CD4-positive, alpha-beta T cell treated with Interleukin-21 for 1 hour (primary cell): Measurements from ENCODE around the gene FXYD5.
"Not testable (repeated sequence)": the region's sequence is repeated elsewhere in the genome, so short reads cannot be mapped to it uniquely, and the experiment has no call there.

Experiments
- DNase-seq: peaks from one replicate; pipeline ENCODE4 v3.0.0-alpha.2; 2020

The FXYD5 gene

DNA sequence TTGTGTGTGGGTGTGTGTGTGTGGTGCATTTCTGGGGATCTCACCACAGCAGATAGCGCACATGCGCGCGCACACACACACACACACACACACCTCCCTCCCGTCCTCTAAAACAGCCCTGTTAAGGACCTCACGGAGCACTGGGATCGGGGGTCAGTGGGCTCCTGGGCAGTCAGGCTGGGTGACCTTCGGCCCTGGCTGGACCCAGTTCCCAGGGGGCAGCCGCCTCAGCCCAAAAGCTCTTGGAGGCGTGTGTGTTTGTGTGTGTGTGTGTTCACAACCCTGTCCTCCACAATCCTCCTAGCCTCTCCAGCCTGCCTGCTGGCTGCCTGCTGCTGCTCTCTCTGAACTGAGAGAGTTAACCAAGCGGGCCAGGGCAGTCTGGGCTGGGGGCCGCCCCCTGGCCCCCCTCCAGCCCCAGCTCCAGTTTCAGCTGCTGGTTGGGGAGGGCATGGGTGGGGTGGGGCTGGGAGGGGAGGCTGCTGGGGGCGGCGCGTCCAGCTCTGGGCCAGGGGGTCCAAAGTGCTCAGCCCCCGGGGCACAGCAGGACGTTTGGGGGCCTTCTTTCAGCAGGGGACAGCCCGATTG is 16.1 kb upstream of the FXYD5 start, which contains the start of gene FXYD1:
Gene FXYD1, plus strand, starts transcription at position 520 of the 588 bp plus-strand sequence. CDS start 1,256 bp downstream, outside the sequence.
- DNase-seq: no peak

DNA sequence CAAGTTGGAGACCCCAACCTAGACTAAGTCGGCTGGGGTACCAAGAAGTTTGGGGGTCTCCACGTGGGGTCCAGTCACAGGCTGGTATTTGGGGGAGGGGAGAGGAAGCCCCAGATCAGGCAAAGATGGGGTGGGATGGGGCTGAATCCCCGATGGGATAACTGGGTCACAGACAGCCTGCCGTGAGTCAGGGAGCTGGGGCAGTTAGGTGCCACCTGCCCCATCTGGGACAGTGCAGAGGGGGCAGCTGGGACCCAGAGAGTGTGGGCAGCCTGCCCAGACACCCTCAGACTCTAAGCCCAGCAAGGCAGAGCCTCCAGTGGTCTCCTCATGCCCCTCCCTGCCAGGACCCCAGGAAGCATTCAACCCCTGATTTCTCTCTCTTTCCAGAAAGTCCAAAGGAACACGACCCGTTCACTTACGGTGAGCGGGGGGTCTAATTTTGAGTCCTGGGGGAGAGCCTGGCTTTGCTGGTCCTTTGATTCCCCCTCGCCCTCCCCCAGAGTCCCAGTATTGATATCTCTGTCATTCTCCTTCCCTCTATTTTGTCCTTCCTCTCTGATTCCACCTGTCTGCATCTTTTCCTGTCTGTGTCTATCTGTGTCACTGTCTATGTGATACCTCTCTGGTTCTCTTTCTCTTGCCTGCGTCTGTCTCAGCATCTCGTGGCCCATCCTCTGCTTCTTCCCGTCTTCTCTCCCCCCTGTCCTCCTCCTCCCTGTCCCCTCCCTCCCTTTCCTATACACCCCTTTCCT is 14.2 kb upstream of the FXYD5 start:
- DNase-seq: no peak

DNA sequence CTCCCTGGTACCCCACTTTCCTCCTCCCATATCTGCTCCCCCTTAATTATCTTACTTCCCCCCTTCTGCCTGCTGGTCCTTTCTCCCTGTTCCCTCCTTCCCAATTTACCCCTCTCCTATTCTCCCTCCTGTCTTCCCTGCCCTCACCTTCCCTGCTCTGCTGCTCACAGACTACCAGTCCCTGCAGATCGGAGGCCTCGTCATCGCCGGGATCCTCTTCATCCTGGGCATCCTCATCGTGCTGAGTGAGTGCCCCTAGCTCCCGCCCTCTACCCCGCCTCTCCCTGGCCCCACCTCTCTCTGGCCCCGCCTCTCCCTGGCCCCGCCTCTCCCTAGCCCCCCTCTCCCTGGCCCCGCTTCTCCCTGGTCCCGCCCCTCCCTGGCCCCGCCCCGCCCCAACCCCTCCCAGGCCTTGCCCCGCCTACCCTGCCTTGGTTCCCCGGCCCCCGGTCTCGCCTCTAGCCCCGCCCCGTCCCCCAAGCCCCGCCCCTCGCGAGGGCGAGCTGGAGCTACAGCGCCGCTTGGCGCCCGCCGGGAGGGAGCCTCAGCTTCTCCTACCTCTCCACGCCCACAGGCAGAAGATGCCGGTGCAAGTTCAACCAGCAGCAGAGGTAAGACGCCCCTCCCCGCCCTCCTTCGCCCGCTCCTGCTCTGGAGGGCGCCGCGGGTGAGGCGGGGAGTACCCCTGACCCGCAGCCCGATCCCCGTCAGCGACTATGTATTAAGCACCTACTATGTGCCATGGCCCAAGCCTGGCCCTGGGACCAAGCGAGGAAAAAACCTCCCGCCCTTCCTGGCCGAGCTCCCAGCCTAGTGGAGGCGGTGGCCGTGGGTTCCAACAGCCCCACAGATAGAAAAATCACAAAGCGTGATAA is 13.3 kb upstream of the FXYD5 start:
- DNase-seq: peak; percentile 96

DNA sequence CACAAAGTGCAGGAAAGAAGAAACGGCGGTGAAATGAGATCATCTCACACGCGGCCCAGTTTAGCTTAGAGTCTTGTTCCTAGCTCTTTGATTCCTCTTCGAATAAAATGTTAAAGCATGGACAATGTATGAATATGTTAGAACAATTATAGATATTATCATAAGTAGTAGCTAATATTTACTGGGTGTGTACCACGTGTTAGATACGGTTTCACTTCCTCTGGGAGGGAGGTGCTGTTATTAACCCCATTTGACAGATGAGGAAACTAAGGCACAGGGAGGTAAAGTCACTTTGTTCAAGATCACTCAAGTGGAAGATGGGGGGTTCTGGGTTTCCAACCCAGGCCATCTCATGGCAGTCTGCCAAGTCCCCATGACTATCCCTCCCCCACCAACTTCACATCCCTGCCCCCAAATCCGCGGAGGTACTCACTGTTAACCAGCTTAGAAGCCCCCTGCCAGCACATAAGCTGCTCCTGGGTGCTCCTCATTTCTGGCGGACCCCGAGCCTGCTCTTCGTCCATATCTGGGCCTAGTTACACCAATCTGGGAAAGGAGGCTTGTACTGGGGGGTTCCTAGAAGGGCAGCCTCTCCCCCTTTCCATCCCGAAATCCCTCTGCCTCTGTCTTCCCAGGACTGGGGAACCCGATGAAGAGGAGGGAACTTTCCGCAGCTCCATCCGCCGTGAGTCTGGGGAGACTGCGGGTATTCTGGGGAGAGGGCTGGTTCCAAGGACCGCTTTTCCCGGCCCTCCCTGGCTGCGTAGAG is 12.5 kb upstream of the FXYD5 start:
- no peak for DNase-seq

DNA sequence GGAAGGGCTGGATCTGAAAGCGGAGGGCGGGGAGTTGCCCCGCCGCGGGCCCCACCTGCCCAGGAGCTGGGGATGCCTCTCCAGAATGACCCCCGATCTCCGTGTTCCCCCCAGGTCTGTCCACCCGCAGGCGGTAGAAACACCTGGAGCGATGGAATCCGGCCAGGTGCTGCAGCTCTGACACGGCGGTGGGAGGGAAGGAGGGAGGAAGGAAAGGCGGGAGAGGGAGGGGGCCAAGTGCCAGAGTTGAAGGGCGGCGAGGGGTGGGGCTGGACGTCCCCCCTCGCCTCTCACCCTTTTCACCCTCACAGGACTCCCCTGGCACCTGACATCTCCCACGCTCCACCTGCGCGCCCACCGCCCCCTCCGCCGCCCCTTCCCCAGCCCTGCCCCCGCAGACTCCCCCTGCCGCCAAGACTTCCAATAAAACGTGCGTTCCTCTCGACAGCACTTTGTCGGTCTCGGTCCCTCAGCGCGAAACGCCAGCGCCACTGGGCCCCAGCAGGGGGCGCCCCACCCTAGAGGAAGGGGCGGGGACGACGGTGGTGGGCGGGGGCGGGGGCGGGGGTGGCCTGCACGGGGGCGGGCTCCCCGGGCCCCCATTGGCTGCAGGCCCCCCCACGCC is 11.8 kb upstream of the FXYD5 start:
- peak; percentile 83 for DNase-seq

DNA sequence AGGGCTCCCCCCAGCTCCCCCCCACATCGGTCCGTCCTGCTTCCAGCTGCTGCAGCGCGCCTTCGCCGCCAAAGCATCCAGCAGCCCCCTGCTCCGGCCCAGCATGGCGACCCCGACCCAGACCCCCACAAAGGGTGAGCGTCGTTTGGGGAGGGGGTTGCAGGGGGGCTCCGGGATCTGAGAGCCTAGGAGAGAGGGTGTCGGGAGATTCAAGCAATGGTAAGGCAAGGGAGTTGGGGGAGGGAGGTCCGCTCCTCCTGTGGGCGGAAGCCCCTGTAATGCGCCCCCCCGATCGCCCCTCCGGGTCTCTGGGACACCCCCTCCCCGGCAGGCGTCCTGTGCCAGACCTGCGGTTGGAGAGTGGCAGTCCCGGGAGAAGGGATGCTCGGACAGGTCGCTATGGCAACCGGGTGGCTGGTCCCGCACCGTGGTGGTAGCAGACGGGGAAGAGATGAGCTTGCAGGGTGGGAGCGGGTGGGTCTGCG is 11.3 kb upstream of the FXYD5 start, which contains the start of gene FXYD7:
Gene FXYD7, plus strand, starts transcription at position 25 of the 485 bp plus-strand sequence. Its CDS starts 79 bp downstream, at position 104.
- no peak for DNase-seq

DNA sequence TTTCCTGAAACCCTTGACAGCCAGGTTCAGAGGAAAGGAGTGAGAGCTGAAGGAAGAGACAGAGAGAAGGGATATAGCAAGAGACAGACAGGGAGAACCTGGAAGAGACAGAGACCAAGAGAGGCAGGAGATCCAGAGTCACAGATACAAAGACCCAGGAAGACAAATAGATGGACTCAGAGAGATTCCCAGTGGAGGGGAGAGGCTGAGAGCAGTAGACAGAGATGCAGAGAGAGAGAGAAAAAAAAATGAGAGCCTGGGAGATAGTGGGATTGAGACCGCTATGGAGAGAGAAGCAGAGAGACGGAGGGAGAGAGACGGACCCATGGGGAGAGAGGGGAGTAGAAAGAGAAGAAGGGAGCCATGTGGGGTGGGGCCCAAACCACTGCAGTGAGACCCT is 10.7 kb upstream of the FXYD5 start:
- DNase-seq: no peak

DNA sequence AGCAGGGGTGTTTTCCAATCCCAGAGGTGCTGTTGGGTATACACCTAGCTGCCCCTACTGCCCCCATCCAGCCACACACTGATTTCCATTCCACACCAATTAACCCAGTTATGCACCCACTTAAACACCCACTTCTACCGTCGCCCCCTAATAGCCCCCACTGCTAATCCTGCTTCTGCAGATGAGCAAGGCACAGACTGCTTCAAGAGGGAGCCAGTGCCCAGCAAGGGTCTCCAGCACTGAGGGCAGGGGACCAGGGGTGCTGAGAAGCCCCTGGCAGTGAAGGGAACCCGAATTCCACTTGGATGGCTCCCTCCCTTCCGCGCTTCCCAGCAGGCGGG is 10.3 kb upstream of the FXYD5 start:
- DNase-seq: no peak

DNA sequence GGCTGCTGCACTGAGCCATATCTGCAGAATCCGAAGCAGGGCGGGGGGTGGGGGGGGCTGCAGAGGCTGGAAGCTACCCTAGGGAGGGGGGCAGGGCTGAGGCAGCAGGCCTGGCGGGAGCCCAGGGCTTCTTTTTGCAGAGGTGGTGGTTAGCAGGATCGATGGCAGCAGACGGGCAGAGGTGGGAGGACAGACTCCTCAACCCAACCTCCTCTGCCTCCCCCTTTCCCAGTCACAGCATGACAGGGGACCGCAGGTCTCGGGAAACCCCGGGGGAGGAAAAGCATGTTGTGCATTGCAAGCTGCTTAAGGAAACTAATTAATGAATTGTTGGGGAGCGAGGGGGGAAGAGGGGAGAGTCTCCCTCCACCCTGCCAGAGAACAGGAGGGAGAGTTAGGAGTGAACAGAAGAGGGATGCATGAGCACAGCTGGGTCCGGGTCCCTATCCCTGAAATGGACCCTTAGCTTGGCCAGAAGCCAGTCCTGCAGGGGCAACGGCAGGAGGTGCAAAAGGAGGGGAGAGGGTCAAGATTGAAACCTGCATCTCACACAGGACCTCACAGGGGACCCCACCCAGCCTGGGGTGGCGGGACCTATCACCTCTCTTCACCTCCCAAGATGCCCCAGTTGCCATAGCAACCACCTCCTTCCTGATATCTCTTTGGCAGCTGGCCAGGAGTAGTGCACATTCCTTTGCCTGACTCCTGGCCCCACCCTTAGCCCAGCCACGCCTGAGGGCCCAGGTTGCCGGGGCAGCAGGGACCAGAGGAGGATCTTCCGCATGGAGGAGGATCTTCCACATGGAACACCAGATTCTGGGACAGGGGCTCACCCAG is 9.7 kb upstream of the FXYD5 start:
- peak; percentile 66 for DNase-seq

DNA sequence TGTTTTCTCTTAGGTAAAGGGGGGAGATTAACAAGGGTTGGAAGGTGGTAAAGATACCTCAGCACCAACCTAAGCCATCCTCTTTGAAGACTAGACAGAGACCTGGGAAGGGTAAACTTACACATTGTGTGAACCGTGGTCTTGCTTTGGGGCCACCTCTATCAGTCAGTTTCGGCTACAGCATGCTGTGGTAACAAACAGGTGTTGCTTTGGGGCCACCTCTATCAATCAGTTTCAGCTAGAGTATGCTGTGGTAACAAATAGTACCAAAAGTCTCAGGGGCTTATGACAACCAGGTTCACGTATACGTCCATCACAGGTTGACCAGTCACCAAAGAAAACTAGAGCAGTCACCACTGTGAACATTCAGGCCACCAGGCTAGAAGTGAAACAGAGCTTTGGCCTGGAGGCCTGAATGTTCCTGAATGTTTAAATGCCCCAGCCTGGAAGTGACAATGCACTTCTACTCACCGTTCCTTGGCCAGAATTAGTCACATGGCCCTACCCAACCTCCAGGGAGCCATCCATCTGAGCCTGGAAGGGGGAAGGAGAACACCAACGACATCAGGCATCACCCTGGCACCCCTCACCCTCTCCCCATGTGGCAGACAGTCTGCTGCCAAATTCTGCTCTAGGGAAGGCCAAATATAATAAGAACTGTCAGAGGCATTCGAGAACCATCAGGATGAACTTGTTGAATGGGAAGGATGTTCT is 7.6 kb upstream of the FXYD5 start:
- no peak for DNase-seq

DNA sequence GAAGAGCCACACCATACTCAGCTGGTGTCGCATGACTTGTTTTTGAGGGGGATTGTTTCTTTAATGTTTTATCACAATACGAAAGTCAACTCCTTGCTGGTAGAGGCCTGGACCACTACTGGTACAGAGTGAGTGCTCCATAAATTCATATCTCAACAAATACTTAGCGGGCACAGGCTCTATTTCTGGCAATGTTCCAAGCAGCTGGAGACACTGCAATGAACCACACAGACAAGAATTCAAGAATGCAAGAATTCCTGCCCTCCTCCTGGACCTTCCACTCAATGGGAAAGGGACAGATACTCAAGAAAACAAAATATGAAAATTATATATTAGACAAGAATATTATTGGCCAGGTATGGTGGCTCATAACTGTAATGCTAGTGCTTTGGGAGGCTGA is 5.1 kb upstream of the FXYD5 start:
- DNase-seq: no peak

DNA sequence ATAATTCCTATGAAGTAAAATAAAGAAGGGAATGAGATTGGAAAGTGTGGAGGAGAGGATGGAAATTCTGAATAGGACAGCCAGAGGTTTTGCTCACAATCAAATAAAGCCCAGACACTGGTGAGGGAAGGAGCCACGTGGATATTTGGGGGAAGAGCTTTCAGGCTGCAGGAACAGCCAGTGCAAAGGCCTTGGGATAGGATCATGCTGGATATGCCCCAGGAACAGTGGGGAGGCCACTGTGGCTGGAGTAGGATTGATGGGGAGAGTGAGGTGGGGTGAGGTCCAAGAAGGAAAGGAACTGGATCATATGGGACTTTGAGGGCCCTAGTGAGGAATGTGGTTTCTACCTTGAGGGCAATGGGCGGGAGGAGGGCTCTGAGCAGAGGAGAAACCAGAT is 4.1 kb upstream of the FXYD5 start:
- DNase-seq: no peak

DNA sequence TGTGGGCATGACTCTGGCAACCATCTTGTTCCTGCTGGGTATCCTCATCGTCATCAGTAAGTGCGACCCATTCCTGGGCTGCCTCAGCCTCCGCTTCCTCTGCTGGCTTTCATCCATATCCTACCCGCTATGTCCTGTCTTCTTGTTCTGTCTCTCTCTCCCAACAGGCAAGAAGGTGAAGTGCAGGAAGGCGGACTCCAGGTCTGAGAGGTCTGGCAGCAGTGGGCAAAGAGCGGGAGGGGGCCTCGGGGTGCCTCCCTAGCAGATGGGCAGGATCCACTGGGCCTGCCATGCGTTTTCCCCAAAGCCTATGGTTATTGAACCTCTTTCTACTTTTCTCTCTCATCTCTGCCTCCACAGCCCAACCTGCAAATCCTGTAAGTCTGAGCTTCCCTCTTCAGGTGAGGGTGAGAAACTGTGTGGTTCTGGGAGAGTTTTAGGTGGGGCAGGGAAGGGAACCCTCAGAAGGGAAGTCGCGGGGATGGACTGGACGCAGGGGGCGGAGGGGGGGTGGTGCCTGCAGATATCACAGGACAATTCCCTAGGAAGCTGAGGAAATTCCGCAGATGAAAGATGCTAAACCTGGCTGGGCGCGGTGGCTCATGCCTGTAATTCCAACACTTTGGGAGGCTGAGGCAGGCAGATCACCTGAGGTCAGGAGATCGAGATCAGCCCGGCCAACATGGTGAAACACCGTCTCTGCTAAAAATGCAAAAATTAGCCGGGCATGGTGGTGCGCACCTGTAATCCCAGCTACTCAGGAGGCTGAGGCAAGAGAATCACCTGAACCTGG is 3.1 kb upstream of the FXYD5 start:
- no peak for DNase-seq

DNA sequence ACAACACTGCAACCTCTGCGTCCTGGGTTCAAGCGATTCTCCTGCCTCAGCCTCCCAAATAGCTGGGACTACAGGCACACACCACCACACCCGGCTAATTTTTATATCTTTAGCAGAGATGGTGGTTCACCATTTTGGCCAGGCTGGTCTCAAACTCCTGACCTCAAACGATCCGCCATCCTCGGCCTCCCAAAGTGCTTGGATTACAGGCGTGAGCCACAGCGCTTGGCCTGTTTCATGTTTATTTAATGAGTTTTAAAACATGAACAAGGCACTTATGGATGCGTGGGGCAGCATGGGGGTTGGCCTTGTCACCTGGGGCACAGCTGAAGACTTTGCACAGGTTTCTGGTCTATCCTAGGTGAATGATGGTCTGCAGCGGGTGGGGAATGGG is 1.4 kb upstream of the FXYD5 start:
- DNase-seq: not testable (repeated sequence)

DNA sequence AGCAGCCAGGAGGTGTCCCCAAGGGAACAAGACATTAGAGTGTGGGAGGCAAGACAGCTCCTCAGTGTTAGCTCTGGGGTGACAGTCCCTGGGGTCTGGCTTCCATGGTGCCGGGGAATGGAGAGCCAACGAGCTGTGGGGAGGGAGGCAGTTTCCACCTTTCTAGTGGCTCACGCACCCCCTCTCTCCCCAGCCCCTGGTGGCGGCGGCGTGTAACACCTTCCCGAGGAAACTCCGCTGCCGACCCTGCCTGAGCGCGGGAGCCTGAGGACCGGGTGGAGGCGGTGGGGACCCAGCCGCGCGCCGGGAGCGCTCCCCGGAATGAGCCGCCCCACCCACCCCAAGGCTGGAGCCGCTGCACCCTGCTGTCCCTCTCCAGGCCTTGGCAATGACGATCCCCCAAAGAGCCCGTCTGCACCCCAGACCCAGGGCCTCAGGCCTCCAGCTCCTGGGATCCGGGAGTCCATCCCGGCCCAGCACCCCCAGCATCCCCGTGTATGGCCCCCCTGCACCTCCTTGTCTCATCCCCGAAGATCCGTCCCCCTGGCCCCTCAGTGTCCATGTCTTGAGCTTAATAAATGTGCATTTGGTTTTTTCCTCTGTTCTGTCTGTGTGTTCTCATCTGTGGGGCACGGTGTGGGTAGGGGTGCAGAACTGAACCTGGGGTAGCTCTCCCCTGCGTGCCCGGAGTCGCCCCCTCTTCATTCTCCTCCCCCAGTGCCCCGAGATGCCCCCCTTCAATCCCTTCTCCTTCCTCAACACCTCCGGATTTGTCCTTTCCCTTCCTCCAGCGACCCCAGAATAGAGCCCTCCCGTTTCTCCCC is 622 bp upstream of the FXYD5 start:
- peak; percentile 80 for DNase-seq

DNA sequence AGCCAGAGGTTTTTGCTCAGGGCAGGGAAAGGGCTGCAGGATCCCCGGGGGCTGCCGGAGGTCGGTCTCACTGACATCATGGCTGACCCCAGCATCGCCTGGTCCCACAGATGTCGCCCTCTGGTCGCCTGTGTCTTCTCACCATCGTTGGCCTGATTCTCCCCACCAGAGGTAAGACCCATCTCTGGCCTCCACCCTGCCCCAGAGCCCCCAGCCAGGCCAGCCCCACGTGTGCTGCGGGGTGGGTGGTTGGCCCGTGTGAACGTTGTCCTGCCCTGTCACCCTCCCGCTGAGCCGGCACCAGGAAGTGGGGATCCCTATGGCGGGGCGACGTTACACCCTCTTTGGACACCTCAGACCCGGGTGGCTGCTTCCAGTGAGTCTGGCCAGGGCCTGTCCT is 906 bp downstream of the FXYD5 start:
- peak; percentile 29 for DNase-seq

DNA sequence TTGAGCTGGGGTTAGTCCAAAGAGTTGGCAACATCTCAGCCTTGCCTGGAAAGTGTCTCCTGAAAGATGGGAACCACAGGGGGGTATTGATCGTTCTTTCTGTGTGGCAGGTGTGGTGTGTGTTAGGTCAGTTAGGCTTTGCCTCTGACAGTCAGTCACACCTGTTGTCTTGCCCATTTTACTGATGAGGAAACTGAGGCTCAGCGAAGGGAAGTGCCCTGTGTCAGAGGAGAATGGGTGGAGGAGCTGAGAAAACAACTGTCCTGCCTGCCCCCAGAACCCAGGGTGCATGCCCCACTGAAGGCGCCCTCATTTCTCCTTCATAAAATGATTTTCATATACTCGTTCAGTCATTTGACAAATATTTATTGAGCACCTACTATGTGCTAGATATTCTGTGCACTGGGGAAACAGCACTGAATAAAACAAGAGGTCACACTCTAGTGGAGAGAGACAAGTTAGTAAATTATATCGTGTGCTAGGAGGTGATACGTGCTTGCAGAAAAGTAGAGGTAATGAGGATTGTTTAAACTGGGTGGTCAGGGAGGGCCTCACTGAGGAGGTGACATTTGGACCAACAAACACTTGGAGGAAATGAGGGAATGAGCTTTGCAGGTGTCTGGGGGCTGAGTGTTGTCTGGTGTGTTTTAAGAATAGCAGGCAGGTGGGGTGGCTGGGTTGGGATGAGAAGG is 1.6 kb downstream of the FXYD5 start:
- DNase-seq: no peak

DNA sequence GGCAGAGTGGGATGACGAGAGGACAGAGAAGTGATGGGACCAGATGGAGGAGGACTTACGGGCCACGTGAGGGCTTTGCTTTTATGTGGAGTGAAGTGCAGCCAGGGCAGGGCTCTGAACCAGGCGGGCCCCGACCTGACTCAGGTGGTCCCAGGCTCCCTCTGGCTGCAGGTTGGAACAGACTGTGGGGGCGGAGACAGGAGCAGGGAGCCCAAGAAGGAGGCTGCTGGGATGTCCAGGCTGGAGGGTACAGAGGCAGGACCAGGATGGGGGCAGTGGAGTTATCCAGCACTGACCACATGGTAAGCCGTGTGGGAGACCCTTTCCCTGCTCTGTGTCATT is 2.1 kb downstream of the FXYD5 start:
- no peak for DNase-seq
